Amniotic epithelial cell (primary cell): ENCODE measurements around the gene ERG.

Experiments used
- DNase-seq: peaks from one replicate; pipeline ENCODE4 v3.0.0-alpha.2; 2010; ENCODE audit warnings: low read depth

Gene ERG

GRCh38 chr21:38499296-38499695, 1.0 kb upstream of the ERG start:
- DNase-seq = no peak

GRCh38 chr21:38496224-38496623, 2.1 kb downstream of the ERG start:
- DNase-seq = no peak

- DNase-seq = no peak
These were observed 2.6 kb downstream of the ERG start for GRCh38 chr21:38495696-38496095.

GRCh38 chr21:38495242-38495641, 3.0 kb downstream of the ERG start:
- DNase-seq = no peak

- DNase-seq = no peak
These were observed 3.6 kb downstream of the ERG start for GRCh38 chr21:38494703-38495102.

GRCh38 chr21:38494251-38494642, 4.0 kb downstream of the ERG start:
- DNase-seq = no peak

- no peak for DNase-seq
These were observed 4.6 kb downstream of the ERG start for GRCh38 chr21:38493549-38494250.

- no peak for DNase-seq
These were observed 6.3 kb downstream of the ERG start for GRCh38 chr21:38492007-38492406.

- no peak for DNase-seq
These were observed 6.7 kb downstream of the ERG start for GRCh38 chr21:38491536-38491935.

GRCh38 chr21:38490411-38491020, 7.8 kb downstream of the ERG start:
- no peak for DNase-seq

- no peak for DNase-seq
These were observed 8.5 kb downstream of the ERG start for GRCh38 chr21:38489729-38490128.

GRCh38 chr21:38489271-38489652, 9.0 kb downstream of the ERG start:
- no peak for DNase-seq

GRCh38 chr21:38488640-38489270, 9.5 kb downstream of the ERG start:
- no peak for DNase-seq

- DNase-seq = no peak
These were observed 10.2 kb downstream of the ERG start for GRCh38 chr21:38487901-38488639.

- DNase-seq = no peak
These were observed 11.6 kb downstream of the ERG start for GRCh38 chr21:38486706-38487105.

GRCh38 chr21:38486221-38486620, 12.1 kb downstream of the ERG start:
- peak; percentile 70 for DNase-seq

GRCh38 chr21:38479641-38480525, 18.4 kb downstream of the ERG start:
- no peak for DNase-seq

GRCh38 chr21:38478782-38479181, 19.5 kb downstream of the ERG start:
- DNase-seq = peak; percentile 98

- peak; percentile 82 for DNase-seq
These were observed 21.1 kb downstream of the ERG start for GRCh38 chr21:38477226-38477625.

GRCh38 chr21:38476385-38476784, 21.9 kb downstream of the ERG start:
- no peak for DNase-seq

GRCh38 chr21:38475519-38475918, 22.8 kb downstream of the ERG start:
- DNase-seq = no peak

- DNase-seq = no peak
These were observed 23.5 kb downstream of the ERG start for GRCh38 chr21:38474796-38475195.
